WTC11 (cell line): ENCODE results near the gene MYCBP2.

Experiments used
- CREB1 ChIP-seq: sonication (generic); formaldehyde crosslinking; IDR thresholded peaks from 2 replicates; pipeline ENCODE4 v1.8.0; 2023; ENCODE audit warnings: mild to moderate bottlenecking, missing genetic modification reagents
- CTCF ChIP-seq: fragments of 200-600 bp; IDR thresholded peaks from 2 replicates; pipeline ENCODE4 v1.8.0; 2022; ENCODE audit warnings: antibody characterized with exemption
- FOXJ3 ChIP-seq: sonication (generic); formaldehyde crosslinking; IDR thresholded peaks from 2 replicates; pipeline ENCODE4 v1.9.0; 2021; ENCODE audit warnings: missing genetic modification reagents, mild to moderate bottlenecking, borderline replicate concordance
- SMAD3 ChIP-seq: sonication (generic); formaldehyde crosslinking; IDR thresholded peaks from 2 replicates; pipeline ENCODE4 v1.8.0; 2022; ENCODE audit warnings: missing genetic modification reagents, mild to moderate bottlenecking, borderline replicate concordance
- SP1 ChIP-seq: sonication (generic); formaldehyde crosslinking; conservative IDR thresholded peaks from 2 replicates; pipeline ENCODE4 v1.8.1; 2022; ENCODE audit warnings: missing genetic modification reagents

GRCh38 chr13:77029436-77029835 lies 297.5 kb downstream of the MYCBP2 start:
- TF ChIP-seq FOXJ3 (CRISPR knock-in tag): no peak
- TF ChIP-seq SMAD3 (CRISPR knock-in tag): no peak
- TF ChIP-seq SP1 (CRISPR knock-in tag): no peak
- no peak for TF ChIP-seq CTCF
- TF ChIP-seq CREB1 (CRISPR knock-in tag): no peak
